Femur (tissue), 1 donor: ENCODE results near the gene OPN5.

Experiments used
- DNase-seq: peaks from one replicate; pipeline ENCODE4 v3.0.0-alpha.2; 2017

The OPN5 gene

GRCh38 chr6:47789553-47789952 is 7.7 kb downstream of the OPN5 start:
- DNase-seq: no peak

GRCh38 chr6:47792216-47792733 is 10.4 kb downstream of the OPN5 start:
- DNase-seq: no peak

DNA sequence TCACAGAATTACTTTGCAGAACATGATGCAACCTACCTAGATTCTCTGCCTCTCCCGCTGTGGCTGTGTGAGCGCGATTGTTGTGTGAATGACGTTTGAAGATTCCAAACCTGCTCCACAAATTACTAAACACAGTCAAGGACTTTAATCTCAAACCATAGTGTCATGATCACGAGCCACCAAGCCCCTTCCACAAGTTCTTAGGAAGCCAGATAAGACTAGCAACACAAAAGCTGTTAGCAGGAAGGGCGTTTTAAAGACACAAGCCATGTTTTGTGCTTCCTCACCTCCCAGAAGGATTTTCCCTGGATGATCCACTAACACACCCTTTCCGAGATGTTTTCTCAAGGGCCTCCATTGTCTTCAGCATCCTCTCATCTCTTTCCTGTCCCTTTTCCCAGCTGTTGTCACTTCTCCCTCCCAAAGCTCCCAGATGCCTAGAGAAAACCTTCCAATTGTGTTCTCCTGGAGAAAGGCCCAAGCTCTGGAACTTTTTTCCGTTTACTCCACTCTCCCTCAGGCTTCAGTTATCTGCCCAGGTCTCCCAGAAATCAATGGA is 12.8 kb downstream of the OPN5 start:
- DNase-seq: no peak

- no peak for DNase-seq
Measured at GRCh38 chr6:47801984-47802383, 20.2 kb downstream of the OPN5 start.

GRCh38 chr6:47804821-47805220 is 23.0 kb downstream of the OPN5 start:
- DNase-seq: no peak

GRCh38 chr6:47809873-47810272 is 28.0 kb downstream of the OPN5 start:
- DNase-seq: no peak

DNA sequence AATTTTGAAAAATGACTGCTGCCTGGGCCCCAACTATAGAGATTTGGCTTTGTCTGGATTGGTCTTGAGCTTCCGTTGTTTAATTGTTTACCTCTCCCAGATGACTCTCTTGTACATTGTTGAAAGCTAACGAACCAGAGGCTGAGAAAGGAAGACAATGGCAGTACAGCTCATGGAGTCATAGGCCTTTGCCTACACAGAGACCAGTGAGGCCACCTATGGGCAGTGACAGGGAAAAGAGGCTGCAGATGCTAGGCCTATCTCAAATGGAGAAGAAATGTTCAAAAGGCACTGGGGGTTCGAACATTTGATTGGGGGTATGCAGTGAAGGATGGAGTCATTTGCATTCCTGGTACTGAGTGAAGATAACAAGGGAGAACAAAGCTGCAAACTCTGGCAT is 29.1 kb downstream of the OPN5 start:
- DNase-seq: no peak

GRCh38 chr6:47811443-47811842 is 29.6 kb downstream of the OPN5 start:
- DNase-seq: no peak

GRCh38 chr6:47817749-47818148 is 35.9 kb downstream of the OPN5 start:
- no peak for DNase-seq

GRCh38 chr6:47819461-47819860 is 37.6 kb downstream of the OPN5 start:
- DNase-seq: no peak

- DNase-seq: no peak
Measured at GRCh38 chr6:47822856-47823554, 41.2 kb downstream of the OPN5 start.

DNA sequence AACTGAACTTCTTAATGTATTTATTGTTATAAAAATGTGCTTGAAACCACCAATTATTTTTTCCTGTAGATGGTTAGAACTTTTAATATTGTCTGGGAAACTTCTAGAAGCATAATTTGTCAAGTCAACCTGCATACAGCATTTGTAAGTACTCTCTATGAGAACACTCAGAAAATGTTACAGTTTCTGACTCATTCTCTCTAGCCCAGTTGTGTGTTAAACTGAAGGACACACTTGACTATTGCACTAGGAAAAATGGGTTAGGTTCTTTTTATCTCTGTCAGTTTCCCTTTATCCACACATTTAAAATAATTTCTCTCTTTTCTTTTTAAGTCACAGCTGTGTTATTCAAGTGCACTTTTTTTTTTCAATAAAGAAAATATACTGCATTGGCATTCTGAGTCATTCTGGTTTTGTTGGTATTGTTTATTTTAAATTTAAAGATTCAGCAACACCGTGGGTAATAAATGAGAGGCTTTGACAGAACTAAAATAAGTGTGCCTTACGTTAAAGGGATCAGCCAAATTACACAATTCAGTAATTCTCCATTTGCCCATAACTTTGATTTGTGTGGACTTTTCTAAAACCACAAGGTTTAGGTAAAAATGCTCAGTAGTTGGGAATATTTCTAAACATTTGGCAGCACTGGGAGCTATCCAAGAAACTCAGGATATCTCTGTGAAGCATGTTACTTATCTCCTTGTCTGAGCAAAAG is 50.7 kb downstream of the OPN5 start:
- DNase-seq: no peak

GRCh38 chr6:47834196-47834595 is 52.4 kb downstream of the OPN5 start:
- no peak for DNase-seq

DNA sequence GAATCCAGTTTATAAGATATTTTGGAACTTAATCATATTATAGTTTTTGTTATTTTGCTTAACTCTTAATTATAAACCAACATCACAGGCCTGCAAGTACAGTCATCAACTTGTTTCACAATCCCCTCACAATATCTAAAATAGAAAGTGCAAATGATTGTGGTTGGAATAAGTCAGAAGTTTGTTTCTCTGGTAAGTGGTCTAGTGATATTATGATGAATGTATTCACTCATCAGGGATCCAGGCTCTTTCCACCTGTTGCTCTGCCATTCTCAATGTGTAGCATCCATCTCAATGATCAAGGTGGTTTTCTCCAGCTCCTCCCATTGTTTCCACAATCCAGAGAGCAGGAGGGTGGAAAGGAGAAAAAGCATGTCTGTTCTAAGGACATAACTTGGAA is 54.2 kb downstream of the OPN5 start:
- DNase-seq: no peak

- no peak for DNase-seq
Measured at GRCh38 chr6:47836639-47837038, 54.8 kb downstream of the OPN5 start.

DNA sequence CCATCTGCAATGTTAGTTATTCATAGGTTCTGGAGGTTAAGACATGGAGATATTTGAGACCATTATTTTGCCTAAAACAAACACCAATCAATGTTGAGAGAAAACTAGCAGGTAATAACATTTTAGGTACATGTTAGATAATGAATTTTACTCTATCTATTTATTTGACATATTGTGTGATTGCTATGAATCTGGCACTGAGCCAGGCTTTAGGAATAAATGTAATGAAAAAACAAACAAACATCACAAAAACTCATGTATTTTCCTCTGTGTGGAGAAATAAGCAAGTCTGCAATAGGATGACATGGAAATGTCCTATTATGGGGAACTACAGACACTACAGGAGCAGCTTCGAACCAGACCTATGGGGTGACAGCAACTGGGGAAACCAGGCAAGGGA is 57.8 kb downstream of the OPN5 start:
- no peak for DNase-seq

GRCh38 chr6:47844881-47845280 is 63.0 kb downstream of the OPN5 start:
- no peak for DNase-seq

GRCh38 chr6:47846752-47847151 is 64.9 kb downstream of the OPN5 start:
- no peak for DNase-seq

- no peak for DNase-seq
Measured at GRCh38 chr6:47851091-47851490, 69.3 kb downstream of the OPN5 start.

DNA sequence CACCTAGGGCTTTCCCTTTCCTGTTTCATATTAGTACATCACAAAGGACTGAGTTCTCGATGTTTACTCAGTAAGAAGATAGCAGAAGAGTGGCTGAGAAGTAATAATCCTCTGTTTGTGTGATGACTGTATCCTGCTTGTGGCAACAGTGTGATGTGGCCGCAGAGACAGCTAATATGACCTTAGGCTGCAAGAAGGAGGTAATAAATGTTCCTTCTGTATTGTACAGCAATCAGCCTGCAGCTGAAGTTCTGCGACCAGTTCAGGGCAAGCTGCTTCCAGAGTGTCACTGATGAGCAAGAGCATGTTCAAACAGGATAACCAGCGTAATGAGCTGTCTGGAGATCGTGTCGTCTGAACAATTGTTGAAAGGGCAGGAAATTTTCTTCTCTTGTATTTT is 70.9 kb downstream of the OPN5 start:
- DNase-seq: no peak

- DNase-seq: no peak
Measured at GRCh38 chr6:47853766-47854165, 71.9 kb downstream of the OPN5 start.

GRCh38 chr6:47854971-47855370 is 73.1 kb downstream of the OPN5 start:
- no peak for DNase-seq

DNA sequence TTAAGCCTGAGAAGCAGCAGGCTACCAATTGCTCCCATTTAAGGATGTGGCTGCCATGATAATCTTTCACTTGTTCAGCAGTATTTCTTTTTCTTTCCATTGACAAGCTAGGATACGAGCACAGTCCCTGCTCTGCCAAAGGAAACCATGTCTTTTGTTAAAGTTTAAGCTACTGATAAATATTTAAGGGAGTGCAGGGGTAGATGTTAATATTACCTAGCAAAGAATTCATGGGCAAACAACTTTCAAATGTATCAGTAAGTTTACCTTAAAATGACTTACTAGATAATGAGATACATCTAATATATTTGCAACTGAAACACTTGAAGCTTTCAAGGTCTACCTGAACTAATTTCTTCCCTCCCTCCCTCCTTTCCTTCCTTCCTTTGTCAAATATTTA is 77.3 kb downstream of the OPN5 start:
- no peak for DNase-seq

- DNase-seq: no peak
Measured at GRCh38 chr6:47862731-47863130, 80.9 kb downstream of the OPN5 start.
